Activated CD4-positive, alpha-beta T cell treated with anti-CD3 and anti-CD28 coated beads for 48 hours (primary cell): ENCODE measurements around the gene RPS23.
"Not testable (repeated sequence)": the region's sequence is repeated elsewhere in the genome, so short reads cannot be mapped to it uniquely, and the experiment has no call there.

ENCODE experiments used
- DNase-seq: peaks from one replicate; pipeline ENCODE4 v3.0.0-alpha.2; 2020

The RPS23 gene

DNA sequence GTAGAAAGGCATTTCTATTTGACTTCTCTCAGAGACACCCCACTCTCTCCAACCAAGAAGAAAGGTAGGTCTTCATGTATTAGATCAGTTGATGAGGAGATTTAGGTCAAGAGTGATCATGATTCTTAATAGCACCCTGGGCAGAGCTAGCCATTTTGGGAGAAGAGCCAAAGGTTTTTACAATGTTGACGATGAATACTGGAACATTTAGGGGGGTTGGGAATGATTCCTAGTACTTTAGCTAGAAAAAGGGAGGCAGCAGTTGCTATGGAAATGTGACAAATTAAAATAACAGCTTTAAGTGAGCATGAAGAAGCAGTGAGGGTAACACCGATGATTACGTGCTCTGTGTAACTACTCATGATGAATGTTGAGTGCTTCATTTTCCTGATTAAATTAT lies 9.5 kb upstream of the RPS23 start:
- no peak for DNase-seq

GRCh38 chr5:82285206-82285605 lies 7.1 kb upstream of the RPS23 start:
- DNase-seq, result no peak

DNA sequence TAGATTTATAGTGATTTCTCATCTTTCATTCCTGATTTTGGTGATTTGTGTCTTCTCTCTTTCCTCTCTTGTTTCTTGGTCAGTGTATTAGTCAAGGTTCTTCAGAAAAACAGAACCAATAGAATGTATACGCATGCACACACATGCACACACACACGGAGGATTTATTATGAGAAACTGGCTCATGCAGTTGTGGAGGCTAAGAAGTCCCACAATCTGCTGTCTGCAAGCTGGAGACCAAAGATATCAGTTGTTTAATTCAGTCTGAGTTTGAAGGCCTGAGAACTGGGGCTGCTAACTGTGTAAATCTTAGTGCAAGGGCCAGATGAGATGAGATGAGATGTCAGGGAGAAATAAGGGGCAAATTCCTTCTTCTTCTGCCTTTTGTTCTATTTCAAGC lies 5.7 kb upstream of the RPS23 start:
- no peak for DNase-seq

- DNase-seq, result peak; percentile 7
Observed at GRCh38 chr5:82278711-82279370, 687 bp upstream of the RPS23 start.

GRCh38 chr5:82277613-82277986 lies 554 bp downstream of the RPS23 start:
- no peak for DNase-seq

- DNase-seq, result no peak
Observed at GRCh38 chr5:82276800-82277612, 1.1 kb downstream of the RPS23 start.

- DNase-seq, result no peak
Observed at GRCh38 chr5:82275216-82275664, 2.9 kb downstream of the RPS23 start.

DNA sequence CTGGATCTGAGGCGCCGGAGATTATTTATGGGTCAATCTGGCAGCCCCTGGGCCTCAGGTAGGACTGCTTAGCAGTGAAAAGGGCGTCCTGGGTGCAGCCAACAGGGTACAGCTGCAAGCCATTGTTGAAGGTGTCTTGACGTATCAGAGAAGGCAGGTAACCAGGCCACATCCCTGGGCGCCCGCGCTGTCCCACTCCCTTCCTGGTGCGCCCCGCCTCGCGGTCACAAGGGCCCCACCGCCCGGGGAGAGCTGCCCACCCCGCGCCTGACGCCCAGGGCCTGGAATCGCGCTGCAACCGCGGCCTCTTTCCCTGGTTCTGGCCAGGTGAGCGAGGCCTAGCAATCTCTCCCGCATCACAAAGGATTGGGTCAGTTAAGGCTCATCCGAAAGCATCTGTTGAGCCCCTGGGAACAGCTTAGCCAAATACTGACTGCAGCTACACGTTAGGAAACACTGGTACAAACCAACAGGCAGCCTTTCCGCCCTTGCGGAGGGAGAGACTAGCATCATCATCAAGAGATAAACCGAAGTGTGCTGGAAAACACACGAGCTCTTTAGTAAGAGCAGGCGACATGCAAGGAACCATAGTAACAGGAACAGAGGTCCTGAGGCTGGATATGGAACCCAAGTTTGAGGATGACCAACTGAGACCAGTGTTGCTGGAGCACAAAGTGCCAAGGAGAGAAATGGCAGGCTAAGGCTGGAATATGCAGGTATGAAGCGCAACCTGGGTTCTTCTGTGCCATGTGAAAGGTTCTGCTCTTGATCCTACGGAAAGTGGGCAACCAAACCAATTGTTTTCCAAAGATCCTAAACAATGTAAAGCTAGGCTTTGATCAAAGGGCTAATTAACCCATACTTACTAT lies 3.6 kb downstream of the RPS23 start:
- DNase-seq, result peak; percentile 32

- DNase-seq, result not testable (repeated sequence)
Observed at GRCh38 chr5:82273426-82273825, 4.7 kb downstream of the RPS23 start.

DNA sequence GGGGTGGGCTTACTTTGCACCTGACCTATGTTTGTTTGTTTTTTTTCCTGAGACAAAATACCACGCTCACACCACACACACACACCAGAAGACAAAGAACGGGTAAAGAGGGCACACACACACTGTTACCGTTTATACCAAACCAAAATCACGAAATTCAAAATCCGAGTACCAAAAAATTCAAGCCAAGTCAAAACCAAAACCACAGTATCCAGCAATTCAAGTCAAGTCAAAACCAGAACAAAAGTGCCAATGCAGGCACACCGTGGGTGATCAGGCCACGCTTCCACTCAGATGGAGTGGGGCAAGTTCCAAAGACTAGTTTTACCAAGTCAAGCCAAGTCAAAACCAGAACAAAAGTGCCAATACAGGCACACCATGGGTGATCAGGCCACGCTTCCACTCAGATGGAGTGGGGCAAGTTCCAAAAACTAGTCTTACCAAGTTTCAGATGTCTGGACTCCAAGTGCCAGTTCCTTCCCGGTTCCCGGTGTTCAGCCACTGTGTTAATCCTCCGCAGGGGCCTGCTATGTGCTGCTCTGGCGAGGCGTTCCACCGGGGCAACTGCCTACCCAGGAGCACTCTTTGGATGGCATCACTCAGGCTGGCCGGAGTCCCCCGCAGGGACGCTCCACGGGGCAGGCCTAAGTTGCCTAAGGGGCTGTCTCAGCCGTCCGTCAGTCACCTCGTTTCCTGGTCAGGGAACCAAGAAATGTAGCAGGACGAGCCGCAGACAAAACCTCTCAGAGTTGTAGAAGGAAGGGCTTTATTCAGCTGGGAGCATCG lies 5.4 kb downstream of the RPS23 start:
- peak; percentile 13 for DNase-seq

DNA sequence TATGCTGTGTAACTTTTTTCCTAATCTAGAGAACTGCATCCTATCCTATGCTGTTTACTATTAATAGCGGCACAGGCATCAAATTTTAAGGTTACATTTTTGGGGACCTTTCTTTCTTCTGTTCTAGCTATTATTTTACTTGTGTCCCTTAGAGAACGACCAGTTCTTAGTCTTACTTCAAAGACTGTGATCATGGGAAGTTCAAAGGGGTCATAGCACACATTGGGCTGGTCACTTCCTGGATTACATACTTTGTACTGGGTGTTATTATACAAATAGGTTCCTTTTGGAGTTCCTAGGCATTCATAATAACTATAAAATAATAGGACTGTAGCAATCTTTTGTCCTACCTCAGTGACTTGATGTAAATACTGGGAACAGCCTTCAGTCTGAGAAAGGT lies 8.8 kb downstream of the RPS23 start:
- not testable (repeated sequence) for DNase-seq

- not testable (repeated sequence) for DNase-seq
Observed at GRCh38 chr5:82267297-82267933, 10.7 kb downstream of the RPS23 start.

GRCh38 chr5:82265047-82265446 lies 13.1 kb downstream of the RPS23 start:
- no peak for DNase-seq

DNA sequence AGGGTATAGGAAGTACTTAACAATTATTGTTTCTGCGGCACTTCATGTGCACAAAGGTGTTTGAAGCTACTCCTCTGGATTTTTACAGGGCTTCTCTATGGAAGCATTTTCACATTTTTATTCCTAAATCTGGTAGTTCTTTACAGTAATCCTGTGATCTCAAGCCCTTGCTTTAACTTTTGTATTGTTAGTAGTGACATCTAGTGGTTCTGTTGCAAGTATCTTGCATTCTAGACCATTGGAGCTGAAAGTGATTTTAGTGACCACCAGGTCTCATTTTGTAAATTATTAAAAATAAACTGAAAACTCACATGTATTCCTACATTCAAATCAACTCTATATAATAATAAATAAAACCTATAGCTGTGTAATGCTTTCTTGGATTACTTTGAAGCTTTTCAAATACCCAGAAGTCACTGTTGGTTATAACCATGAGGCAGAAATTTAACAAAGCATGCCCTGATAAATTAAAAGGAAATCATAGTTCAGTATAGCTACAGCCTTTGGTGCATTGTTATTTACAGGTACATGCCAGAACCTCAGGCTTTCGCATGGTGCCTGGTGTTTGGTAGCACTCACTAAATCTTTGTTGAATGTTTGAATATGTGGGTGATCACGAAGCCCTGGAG lies 18.9 kb downstream of the RPS23 start:
- no peak for DNase-seq

- no peak for DNase-seq
Observed at GRCh38 chr5:82257729-82258128, 20.4 kb downstream of the RPS23 start.

- DNase-seq, result no peak
Observed at GRCh38 chr5:82257247-82257646, 20.9 kb downstream of the RPS23 start.

DNA sequence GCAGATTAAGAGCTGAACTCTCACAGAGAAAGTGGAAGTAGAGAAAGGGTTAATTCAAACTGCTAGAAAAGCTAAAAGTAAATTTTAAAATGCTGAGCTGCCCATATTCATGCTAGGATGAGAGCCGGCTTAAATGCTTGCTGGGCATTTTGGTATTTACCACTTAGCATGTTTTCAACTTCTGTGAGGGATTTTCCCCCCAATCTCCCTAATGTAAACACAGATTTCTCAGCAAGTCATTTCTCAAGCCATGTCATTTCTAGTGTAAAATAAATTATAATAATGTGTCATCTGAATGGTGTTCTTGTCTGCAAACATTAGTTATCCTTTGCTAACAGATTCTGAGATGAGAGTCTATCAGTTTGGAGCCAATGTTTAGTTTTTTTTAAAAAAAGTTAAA lies 22.3 kb downstream of the RPS23 start:
- DNase-seq, result no peak

- DNase-seq, result no peak
Observed at GRCh38 chr5:82252744-82253143, 25.4 kb downstream of the RPS23 start.

DNA sequence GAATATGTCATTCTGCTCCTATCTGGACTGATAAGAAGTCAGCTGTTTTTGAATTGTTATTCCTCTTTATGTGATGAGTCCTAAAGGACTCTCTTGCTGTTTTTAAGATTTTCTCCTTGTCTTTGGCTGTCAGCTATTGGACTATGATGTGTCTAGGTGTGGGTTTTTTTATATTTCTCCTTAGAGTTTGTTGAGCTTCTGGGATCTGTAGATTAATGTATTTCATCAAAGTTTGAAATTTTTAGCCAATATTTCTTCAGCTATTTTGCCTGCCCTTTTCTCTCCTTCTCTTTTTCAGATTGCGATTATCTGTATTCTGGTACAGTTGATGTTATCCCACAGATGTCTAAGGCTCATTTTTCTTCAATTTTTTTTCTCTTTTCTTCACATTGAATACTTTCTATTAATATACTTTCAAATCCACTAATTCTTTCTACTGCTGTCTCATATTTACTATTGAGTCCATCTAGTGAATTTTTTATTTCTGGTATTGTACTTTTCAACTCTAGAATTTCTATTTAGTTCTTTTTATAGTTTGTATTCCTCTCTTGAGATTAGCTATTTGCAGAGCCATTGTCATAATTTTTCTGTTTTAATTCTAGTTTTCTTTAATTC lies 31.1 kb downstream of the RPS23 start:
- DNase-seq, result no peak

GRCh38 chr5:82244854-82245635 lies 33.1 kb downstream of the RPS23 start:
- DNase-seq, result no peak
